PC-9 (cell line): ENCODE data around the gene AHRR. TPM values are rescaled to one million over a fixed set of nuclear protein-coding genes. Genes with fewer than 3 reads are reported as not detected.

Experiments
- BruUV-seq: library from RNA; stranded (reverse); fragments of 400-500 nt; replicated peaks from 2 replicates; lab custom pipeline; 2021; lab: Mats Ljungman, UMichigan
- CTCF ChIA-PET: fragments of 300-600 bp; sonication (Branson Sonifier 250); formaldehyde crosslinking; loops from one replicate; lab custom pipeline; 2022; ENCODE audit warnings: antibody characterized with exemption; lab: Charles Lee
- POLR2A ChIA-PET: fragments of 300-600 bp; sonication (Branson Sonifier 250); formaldehyde crosslinking; loops from one replicate; lab custom pipeline; 2022; ENCODE audit warnings: antibody characterized with exemption; ENCODE audit not compliant: unreplicated experiment; lab: Charles Lee
- DNase-seq, 2 experiments: peaks; one replicate each; pipeline versions ENCODE4 v3.0.0 to v3.0.0-alpha.2; 2015 to 2022; ENCODE audit warnings: mixed read lengths in 1 of 2
- H2AFZ ChIP-seq: fragments of 200-600 bp; sonication (generic); 2 replicates; pipeline ENCODE4 v1.8.1; 2017; ENCODE audit warnings: antibody characterized with exemption
- H3F3A ChIP-seq: fragments of 200-600 bp; sonication (generic); 2 replicates; pipeline ENCODE4 v1.8.1; 2017; ENCODE audit warnings: antibody characterized with exemption, mild to moderate bottlenecking, low read depth; ENCODE audit not compliant: insufficient read depth
- H3K27ac ChIP-seq: fragments of 200-600 bp; sonication (generic); 2 replicates; pipeline ENCODE4 v1.6.1; 2016; ENCODE audit warnings: mixed run types
- H3K27me3 ChIP-seq: fragments of 200-600 bp; sonication (generic); 2 replicates; pipeline ENCODE4 v1.6.1; 2016; ENCODE audit warnings: low read depth, mixed run types; ENCODE audit not compliant: insufficient read depth
- H3K36me3 ChIP-seq: fragments of 200-600 bp; sonication (generic); 2 replicates; pipeline ENCODE4 v1.6.1; 2016; ENCODE audit warnings: low read depth, mixed run types
- H3K4me1 ChIP-seq: fragments of 200-600 bp; sonication (generic); replicated peaks from 2 replicates; pipeline ENCODE4 v1.6.1; 2016; ENCODE audit warnings: mixed run types; ENCODE audit not compliant: insufficient read depth
- H3K4me2 ChIP-seq: fragments of 200-600 bp; sonication (generic); 2 replicates; pipeline ENCODE4 v1.6.1; 2017; ENCODE audit warnings: mixed run types
- H3K4me3 ChIP-seq: fragments of 200-600 bp; sonication (generic); 2 replicates; pipeline ENCODE4 v1.6.1; 2016; ENCODE audit warnings: mixed run types
- H3K79me2 ChIP-seq: fragments of 200-600 bp; sonication (generic); 2 replicates; pipeline ENCODE4 v1.6.1; 2017; ENCODE audit warnings: low read depth, mixed run types
- H3K9me2 ChIP-seq: fragments of 200-600 bp; sonication (generic); 2 replicates; pipeline ENCODE4 v1.8.1; 2017; ENCODE audit warnings: mild to moderate bottlenecking; ENCODE audit not compliant: insufficient read depth
- H3K9me3 ChIP-seq: fragments of 200-600 bp; sonication (generic); 2 replicates; pipeline ENCODE4 v1.8.1; 2016; ENCODE audit warnings: low read depth; ENCODE audit not compliant: insufficient read depth
- H4K20me1 ChIP-seq: fragments of 200-600 bp; sonication (generic); 2 replicates; pipeline ENCODE4 v1.8.1; 2017; ENCODE audit not compliant: insufficient read depth
- CTCF ChIP-seq: fragments of 200-600 bp; sonication (generic); conservative IDR thresholded peaks from 2 replicates; pipeline ENCODE4 v1.6.1; 2017; ENCODE audit warnings: mixed run types, antibody characterized with exemption, mild to moderate bottlenecking, moderate library complexity
- EZH2 ChIP-seq: fragments of 200-600 bp; sonication (generic); IDR thresholded peaks from 2 replicates; pipeline ENCODE4 v1.8.0; 2017; ENCODE audit warnings: antibody characterized with exemption, low read depth
- intact Hi-C: fragments of 100-400 bp; cut with micrococcal nuclease; formaldehyde crosslinking; loops from one replicate; pipeline ENCODE4 v1.10.0; 2022; ENCODE audit not compliant: unreplicated experiment
- total RNA-seq: library from RNA; stranded (reverse); gene quantifications from 2 replicates; pipeline ENCODE4 v1.2.3, GENCODE V29; 2021

AHRR gene
- total RNA-seq, 1 experiment from 2014 or later = 7.2 TPM

DNA sequence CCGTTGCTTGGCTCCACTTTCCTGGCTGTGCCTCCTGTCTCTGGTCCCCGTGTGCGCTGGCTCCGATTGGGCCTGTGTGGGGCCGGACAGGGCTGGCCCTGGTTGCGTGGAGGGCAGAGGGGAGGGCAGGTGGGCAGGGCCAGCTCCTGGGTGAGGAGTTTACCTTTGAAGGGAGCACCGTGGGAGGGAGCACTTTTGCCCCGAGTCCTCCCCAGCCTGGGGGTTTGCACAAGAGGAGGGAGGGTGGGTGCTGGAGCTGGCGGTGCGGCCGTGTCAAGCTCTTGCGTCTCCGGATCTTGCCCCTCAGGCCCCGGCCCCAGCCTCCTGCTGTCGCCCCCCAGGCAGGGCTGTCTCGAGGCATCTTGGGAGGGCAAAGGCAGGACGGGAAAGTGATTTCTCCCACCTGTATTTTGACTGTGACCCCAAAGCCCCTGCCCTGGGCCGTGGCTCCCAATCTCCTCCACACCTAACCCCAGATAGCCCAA is 73.2 kb downstream of the AHRR start:
- peaks cover 7% of the 10 kb centered on the region; the same call in 1 of the 2 replicates for H4K20me1 ChIP-seq
- intact Hi-C loops = loop anchor here (2.0 kb wide), 1 partner anchor 18 kb away; no protein-coding TSS in a partner anchor
- no peaks in the 10 kb centered on the region for H3K27me3 ChIP-seq
- CTCF ChIA-PET = no interaction called here
- no peaks in the 10 kb centered on the region for H3K9me3 ChIP-seq
- no peak for TF ChIP-seq CTCF
- no peak for TF ChIP-seq EZH2
- peak overlapping the region; percentile 39 for H3K4me2 ChIP-seq
- no peak for DNase-seq
- H3K9me2 ChIP-seq = no peaks in the 10 kb centered on the region
- H3K79me2 ChIP-seq = no peaks in the 10 kb centered on the region
- no peaks in the 10 kb centered on the region for H3K36me3 ChIP-seq
- no peak overlapping the region for H3K27ac ChIP-seq
- POLR2A ChIA-PET = interaction anchor here (0.8 kb wide), 1 partner anchor 19 kb away, joined by 3 read pairs; no protein-coding TSS in a partner anchor
- no peak overlapping the region for H3K4me3 ChIP-seq
- no TSS peak for BruUV-seq
- no peaks in the 10 kb centered on the region; the same call in 1 of the 2 replicates for H3F3A ChIP-seq
- peaks cover 11% of the 10 kb centered on the region for H3K4me1 ChIP-seq
- no peak overlapping the region for H2AFZ ChIP-seq

GRCh38 chr5:395156-395920 is 73.8 kb downstream of the AHRR start:
- no TSS peak for BruUV-seq
- peaks cover 7% of the 10 kb centered on the region; the same call in 1 of the 2 replicates for H4K20me1 ChIP-seq
- no peak overlapping the region for H3K27ac ChIP-seq
- ChIA-PET CTCF (interaction anchor here (0.7 kb wide), 1 partner anchor 57 kb away, joined by 4 read pairs; no protein-coding TSS in a partner anchor), POLR2A (interaction anchor here (0.6 to 0.8 kb wide), 3 partner anchors 18 to 263 kb away, joined by 3 to 4 read pairs (median 3); no protein-coding TSS in a partner anchor)
- no peaks in the 10 kb centered on the region for H3K27me3 ChIP-seq
- H3K4me1 ChIP-seq = peaks cover 11% of the 10 kb centered on the region
- intact Hi-C loops = loop anchor here (2.0 kb wide), 1 partner anchor 17 kb away; no protein-coding TSS in a partner anchor
- H3K36me3 ChIP-seq = no peaks in the 10 kb centered on the region
- no peaks in the 10 kb centered on the region for H3K9me3 ChIP-seq
- no peak overlapping the region for H3K4me3 ChIP-seq
- no peaks in the 10 kb centered on the region for H3K79me2 ChIP-seq
- TF ChIP-seq EZH2 (no peak), CTCF (no peak)
- peak overlapping the region; percentile 39 for H3K4me2 ChIP-seq
- peak; percentile 70 to 86 for DNase-seq
- no peak overlapping the region for H2AFZ ChIP-seq
- no peaks in the 10 kb centered on the region for H3K9me2 ChIP-seq
- no peaks in the 10 kb centered on the region; the same call in 1 of the 2 replicates for H3F3A ChIP-seq

DNA sequence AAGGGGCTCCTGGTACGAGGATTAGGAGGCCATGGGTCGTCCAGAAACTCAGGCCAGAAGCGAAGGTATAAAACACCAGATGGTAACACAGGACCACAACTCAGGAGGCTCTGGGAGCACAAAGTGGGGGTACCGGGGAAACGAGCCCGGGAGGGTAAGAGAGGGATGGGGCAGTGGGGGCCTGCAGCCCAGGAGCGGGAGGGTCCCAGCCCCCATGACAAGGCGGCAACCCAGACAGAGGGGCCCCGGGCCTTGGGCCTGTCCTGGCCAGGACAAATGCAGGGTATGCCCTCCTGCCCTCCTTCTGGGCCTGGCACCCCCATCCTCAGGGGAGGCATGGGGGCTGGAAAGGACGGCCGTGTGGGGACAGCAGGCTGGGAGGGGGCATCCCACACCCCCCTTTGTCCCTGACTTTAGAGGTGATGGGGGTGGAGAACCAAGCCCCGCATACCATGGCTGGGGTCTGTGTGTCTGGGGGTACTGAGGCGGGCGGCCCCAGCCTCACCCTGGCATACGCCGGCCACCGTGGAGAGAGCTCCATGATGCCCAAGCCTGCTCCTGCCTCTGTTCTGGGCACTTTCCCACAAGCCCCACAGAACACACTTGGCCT is 74.5 kb downstream of the AHRR start:
- H3K9me2 ChIP-seq = no peaks in the 10 kb centered on the region
- BruUV-seq = no TSS peak
- intact Hi-C loops = loop anchor here (2.0 kb wide), 1 partner anchor 17 kb away; no protein-coding TSS in a partner anchor
- no peak overlapping the region for H3K4me3 ChIP-seq
- H3K4me2 ChIP-seq = peak overlapping the region; percentile 39; the same call in 1 of the 2 replicates
- no peaks in the 10 kb centered on the region for H3K9me3 ChIP-seq
- H2AFZ ChIP-seq = no peak overlapping the region
- no peaks in the 10 kb centered on the region for H3K27me3 ChIP-seq
- H3K27ac ChIP-seq = no peak overlapping the region
- no peaks in the 10 kb centered on the region for H3K79me2 ChIP-seq
- no peaks in the 10 kb centered on the region for H3K36me3 ChIP-seq
- H4K20me1 ChIP-seq = 0 out of 2 replicates have a peak, but pooled peaks cover 3% of the 10 kb centered on the region
- no peak for TF ChIP-seq CTCF
- TF ChIP-seq EZH2 = no peak
- H3K4me1 ChIP-seq = peaks cover 11% of the 10 kb centered on the region
- no peaks in the 10 kb centered on the region for H3F3A ChIP-seq
- ChIA-PET CTCF (interaction anchor here (0.7 kb wide), 1 partner anchor 58 kb away, joined by 4 read pairs; no protein-coding TSS in a partner anchor), POLR2A (interaction anchor here (0.6 to 0.7 kb wide), 2 partner anchors 127 to 264 kb away, joined by 3 to 4 read pairs; no protein-coding TSS in a partner anchor)
- DNase-seq = no peak
